Raji (cell line): ENCODE measurements around the gene PAPSS2.

Experiments
- POLR2A ChIP-seq: IDR thresholded peaks from 2 replicates; pipeline ENCODE4 v1.6.1; 2011; ENCODE audit warnings: low read depth, low read length, control low read depth; ENCODE audit not compliant: insufficient read depth

The PAPSS2 gene

DNA sequence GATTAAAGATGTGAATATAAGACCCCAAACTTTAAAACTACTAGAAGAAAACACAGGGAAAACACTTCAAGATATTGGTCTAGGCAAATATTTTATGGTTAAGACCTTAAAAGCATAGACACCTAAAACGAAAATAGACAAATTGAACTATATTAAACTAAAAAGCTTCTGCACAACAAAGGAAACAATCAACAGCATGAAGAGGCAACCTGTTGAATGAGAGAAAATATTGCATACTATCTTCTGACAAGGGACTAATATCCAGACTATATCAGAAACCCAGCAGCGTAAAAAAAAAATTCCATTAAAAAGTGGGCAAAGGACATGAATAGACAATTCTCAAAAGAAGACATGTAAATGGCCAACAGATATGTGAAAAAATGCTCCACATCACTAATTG is 18.6 kb downstream of the PAPSS2 start:
- no peak for TF ChIP-seq POLR2A

DNA sequence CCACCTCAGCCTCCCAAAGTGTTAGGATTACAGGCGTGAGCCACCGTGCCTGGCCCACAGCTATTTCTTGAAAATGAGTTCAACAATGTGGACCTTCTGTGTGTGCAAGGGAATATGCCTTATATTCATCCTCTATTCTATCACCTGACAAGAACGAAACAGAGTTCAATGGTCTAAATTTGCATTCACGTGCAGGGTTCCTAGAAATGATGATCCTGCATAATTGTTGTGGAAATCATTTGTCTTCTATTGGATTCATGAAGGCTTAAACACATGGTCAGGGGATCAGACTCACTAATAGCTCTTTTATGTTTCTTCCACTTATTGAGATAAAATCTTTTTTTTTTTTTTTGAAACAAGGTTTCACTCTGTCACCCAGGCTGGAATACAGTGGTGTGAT is 23.7 kb downstream of the PAPSS2 start:
- no peak for TF ChIP-seq POLR2A

DNA sequence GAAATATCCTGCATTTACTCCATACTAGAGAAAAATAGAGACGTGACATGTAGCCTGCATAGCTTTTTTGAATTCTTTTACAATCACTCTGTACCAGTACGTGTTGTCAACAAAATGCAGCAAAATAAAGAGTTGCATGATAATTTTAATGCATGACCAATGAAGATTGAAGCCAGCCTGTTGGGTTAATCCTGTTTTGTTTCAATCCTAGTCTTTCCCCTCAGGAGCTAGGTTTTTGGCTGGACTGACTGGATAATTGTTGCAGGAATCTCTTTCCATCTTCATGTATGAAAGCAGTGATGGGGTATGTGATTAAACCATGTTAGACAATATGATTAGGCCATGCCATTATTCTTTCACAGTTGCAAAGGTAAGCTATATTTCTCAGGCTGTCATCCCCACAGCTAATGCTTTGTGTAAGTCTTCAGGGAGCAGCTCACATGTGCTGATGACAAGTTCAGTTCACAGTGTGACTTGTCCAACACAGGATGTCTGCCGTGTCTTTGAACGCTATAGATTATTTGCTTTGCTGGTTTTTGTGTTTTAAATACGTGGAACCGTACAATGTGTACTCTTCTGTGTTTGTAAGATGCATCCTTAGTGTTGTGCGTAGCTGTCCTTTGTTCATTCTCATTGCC is 24.4 kb downstream of the PAPSS2 start:
- TF ChIP-seq POLR2A = no peak

DNA sequence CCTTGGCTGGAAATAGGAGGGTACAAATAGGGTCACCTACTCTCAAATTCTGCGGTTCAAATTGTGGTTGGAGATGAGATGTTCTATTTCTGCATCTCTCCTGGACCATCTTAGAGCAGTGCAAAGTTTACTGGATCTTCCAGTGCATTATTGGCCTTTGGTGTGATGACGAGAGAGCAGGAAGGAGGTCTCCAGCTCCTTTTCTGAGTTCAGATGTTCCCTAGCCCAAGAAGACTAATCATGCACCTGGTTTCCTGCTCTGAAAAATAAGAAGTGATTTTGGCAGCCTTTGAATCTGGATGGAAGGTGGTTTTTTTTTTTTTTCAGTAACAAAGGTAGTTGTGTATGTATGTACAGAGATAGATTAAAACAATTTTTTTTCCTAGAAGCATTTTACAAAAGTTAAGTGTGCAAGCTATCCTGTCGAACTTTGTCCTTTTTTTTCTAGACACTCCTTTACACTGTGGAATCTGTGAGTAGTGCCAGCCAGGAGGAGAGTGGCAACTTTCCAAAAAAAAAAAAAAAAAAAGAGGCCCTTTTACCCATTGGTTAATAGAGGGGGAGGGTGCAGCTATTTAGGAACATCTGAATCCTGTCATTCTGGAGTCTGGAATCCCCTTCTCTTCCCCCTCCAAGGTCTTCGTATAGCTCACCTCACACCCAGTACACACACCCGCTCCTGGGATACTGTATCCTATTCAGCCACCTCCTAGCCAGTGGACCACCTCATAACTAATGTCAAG is 26.3 kb downstream of the PAPSS2 start:
- TF ChIP-seq POLR2A = no peak

DNA sequence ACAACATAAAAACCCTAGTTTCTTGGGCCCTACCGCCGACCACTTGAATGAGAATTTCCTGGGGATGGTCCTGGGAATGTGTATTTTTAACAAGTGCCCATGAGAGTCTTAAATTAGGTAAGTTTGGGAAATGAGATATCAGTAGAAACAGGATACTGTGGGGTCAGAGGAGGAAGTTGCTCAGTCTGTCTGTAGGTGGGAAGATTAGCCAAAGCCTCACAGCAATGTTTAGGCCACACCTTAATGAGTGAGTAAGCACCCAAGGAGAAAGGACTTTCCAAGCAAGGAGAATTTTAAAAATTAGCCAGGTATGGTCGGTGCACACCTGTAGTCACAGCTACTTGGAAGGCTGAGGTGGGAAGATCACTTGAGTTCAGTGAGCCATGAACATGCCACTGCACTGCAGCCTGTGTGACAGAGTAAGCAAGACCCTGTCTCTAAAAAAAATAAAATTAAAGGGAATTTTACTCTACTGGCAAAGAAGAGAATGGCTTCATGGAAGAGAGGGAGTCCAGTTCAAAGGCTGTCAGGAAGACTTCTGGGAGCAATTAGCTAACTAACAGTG is 31.9 kb downstream of the PAPSS2 start:
- TF ChIP-seq POLR2A = no peak

DNA sequence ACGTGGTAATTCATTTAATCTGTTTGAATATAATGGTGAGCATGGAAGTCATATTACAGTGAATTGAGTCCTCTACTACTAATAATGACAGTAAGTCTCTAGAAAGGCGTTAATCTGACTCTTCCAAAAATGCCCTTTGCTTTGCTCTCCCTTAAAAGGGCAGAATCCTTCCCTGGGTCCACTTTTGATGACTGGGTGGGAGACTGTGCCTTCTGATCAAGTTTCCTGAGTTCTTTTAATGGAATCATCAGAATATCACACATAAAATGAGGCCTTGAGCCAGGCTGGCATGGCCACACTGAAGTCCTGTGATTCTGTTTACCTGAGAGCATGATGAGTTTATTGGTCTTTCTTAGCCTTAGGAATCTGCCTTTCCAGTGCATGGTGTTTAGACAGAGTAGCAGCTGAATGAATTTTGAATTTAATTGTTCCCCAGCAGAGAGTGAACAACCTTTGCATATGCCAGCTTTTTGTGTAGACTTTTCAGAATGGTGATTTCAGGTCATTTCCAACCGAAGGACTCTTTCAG is 33.3 kb downstream of the PAPSS2 start:
- no peak for TF ChIP-seq POLR2A

DNA sequence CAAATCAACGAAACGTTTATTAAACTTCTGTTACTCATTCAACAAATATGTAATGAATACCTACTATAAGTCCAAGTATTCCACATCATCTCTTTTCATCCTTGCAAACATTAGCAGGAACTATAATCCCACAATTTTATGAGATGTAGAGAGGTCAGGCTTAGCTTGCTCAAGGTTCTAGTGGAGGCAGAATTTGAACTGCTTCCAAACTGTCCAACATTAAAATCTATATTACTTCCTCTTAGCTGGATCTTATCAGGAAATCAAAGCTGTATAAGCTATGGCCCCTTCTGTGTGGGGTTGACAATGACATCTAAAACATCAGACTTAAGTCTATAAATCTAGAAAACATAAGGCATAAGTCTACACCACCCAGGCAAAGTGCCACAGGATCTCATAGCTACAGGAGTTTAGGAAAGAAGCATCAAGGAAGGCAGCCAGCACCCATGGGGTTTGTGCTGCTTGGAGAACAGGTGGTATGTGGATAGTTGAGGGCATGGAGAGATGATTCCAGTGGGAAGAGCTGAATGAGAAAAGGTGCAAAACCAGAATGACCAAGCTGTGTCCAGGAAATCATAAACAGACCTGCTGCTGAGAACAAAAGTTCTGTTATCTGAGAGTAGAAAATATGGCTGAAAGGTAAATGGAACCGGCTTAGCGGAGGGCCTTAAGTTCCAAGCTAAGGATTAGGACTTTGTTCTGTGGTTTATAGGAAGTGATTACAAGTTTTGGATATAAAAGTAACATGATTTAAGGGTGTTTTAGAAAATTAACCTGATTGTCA is 34.5 kb downstream of the PAPSS2 start:
- TF ChIP-seq POLR2A = no peak

DNA sequence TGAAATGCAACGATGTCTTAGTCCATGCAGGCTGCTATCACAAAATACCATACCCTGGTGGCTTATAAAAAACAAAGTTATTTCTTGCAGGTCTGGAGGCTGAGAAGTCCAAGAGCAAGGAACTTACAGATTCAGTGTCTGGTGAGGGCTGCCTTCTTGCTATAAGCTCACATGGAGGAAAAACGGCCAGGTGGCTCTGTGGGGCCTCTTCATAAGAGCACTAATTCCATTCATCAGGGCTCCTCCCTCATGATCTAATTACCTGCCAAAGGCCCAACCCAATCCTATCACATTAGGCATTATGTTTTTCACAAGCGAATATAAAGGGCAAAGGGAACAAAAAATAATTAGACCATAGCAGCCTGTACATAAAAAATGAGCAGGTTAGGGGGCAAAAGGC is 35.4 kb downstream of the PAPSS2 start:
- no peak for TF ChIP-seq POLR2A

DNA sequence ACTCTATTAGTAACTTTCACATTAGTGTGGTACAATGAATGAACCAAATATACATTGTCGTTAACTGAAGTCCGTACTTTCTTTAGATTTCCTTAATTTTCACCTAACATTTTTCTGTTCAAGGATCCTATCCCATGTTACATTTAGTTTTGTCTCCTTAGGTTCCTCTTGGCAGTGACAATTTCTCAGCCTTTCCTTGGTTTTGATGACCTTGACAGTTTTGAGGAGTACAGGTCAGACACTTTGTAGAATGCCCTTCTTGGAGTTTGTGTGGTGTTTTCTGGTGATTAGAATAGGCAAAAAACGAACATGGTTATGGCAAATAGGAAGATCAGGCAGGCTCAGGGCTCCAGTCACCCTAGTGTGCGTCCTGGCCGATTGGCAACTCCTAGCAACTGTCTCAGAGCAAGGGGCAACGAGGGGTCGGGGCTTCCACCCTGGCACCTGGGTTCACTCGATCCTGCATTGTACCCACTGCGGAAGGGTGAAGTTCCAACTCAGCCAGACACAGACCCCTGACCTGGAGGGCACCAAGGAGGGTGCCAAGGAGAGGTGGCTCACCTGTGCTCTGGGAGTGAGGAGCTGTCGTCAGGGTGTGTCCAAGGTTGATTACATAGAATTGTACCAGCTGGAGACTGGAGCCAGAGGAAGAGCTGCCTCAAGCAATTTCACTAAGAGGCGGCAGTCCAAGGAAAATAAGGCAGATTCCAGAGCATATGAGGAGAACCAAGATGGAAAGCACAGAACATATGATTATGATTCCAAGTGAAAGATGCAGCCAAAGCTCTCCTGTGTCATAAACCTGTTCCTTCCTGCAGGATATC is 37.5 kb downstream of the PAPSS2 start:
- TF ChIP-seq POLR2A = no peak

DNA sequence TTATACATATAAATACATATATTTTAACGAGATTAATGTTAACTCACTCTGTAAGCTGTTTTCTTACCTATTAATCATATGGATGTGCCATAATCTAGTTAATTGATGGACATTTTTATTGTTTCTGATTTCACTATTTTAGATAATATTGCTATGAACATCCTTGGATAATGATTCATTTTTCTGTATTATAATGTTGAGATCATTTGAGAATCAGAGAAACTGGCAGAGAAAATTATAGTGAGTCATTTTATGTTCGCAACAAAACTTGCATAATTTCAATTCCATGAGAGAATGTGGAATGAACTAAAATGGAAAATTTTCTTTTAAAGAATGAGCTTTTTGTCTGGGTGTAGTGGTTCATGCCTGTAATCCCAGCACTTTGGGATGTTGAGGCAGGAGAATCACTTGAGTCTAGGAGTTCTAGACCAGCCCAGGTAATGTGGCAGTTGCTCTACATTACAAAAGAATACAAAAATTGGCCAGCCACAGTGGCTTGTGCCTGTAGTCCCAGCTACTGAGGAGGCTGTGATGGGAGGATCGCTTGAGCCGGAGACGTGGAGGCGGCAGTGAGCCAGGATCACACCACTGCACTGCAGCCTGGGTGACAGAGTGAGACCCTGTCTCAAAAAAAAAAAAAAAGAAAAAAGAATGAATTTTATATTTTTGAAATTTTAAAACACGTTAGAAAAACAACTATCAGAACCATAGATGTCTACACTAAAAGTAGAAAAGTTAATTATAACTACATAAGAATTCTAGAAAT is 40.5 kb downstream of the PAPSS2 start:
- TF ChIP-seq POLR2A = no peak

DNA sequence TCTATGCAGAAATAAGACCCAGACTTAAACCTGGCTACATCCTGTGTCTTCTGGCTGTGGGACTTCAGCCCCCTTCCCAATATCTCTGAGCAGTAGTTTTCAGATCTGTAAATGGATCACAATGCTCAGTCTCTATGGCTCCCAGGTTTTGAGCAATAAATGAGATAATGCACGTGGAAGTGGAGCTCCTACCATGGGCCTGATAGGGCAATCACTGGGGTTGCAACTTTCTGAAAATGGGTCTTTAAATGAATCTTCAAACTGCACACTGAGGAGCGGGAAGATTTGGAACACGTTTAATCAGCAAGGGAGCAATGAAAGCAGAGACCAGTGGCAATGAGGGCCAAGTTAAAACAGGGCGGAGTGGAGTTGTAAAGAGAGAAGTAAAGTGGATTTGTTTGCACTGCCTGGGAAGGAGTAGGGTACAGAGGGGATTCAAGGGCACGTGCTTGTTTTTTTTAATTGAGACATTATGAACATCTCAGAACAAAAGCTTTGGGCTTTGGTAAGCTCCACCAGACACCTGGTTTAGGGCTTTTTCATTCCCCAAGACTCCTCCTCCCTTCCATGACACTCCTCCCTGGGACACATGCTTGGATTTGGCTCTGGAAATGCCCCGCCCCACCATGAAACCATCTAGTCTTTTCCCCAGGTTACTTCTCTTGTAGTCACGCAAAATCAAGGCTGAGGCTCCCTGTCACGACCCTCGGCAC is 42.7 kb downstream of the PAPSS2 start:
- no peak for TF ChIP-seq POLR2A

DNA sequence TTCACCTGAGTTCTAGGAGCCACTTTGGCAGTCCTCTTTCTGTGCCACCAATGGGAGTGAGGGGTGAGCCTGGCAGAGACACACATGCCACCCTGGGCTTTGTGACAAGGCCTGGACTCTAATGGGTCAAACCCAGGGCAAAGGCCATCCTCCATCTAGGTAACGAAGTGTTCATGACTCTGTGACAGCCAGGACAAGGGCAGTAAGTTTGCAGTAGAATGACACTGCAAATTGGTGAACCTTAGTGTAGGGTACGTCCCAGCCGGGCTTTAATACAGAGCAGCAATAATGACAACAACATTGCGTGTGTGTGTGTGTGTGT is 43.3 kb downstream of the PAPSS2 start:
- no peak for TF ChIP-seq POLR2A

DNA sequence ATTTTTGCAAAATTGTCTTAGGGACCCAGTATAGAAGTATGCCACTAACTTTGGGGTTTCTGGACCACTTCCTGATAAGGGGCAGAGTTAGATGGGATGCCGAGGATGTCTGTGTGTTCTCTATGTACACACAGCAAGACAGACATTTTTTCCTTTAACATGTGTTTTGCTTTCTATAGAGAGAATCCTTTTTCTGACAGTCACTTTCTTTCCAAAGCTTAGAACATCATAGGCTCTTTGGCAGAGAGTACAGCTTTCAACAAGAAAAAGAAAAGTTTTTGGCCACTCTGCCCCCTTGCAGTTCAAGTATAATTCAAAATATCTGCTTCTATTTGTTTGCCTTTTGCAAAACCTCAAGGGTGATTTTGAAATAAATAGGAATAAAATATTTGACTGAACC is 44.1 kb downstream of the PAPSS2 start:
- TF ChIP-seq POLR2A = no peak
